Pancreas (tissue), 10 donors: ENCODE results near the gene COG3. TPM values are rescaled to one million over a fixed set of nuclear protein-coding genes. Genes with fewer than 3 reads are reported as not detected.

Experiments
- ATAC-seq, 4 donors: fragments of 200-7000 bp; cut with Tn5 transposase; one replicate each; pipeline versions ENCODE4 v1.8.0 to v1.9.1; 2020; ENCODE audit warnings: mild to moderate bottlenecking in 4 of 4, moderate library complexity in 4 of 4
- DNase-seq, 6 donors: peaks; one replicate each; pipeline ENCODE4 v3.0.0-alpha.2; 2020
- FAIRE-seq: peaks from 2 replicates; lab custom pipeline; 2012; peaks lifted over from hg19 to GRCh38; lab: Jason Lieb, UNC
- H3K27ac ChIP-seq, 4 donors: fragments of 200-600 bp; sonication (generic); 1 replicate in 3 of 4; 2 replicates in 1 of 4; pipeline versions ENCODE4 v1.5.0 to v1.8.0; 2020
- H3K27me3 ChIP-seq, 4 donors: fragments of 200-600 bp; one replicate each; pipeline ENCODE4 v1.8.0; 2021
- H3K36me3 ChIP-seq, 3 donors: fragments of 200-600 bp; sonication (generic) in 1 of 3; one replicate each; pipeline versions ENCODE4 v1.5.0 to v1.8.0; 2020 to 2021
- H3K4me1 ChIP-seq, 3 donors: fragments of 200-600 bp; one replicate each; pipeline ENCODE4 v1.8.0; 2021
- H3K4me3 ChIP-seq, 4 donors: fragments of 200-600 bp; sonication (generic) in 2 of 4; one replicate each; pipeline versions ENCODE4 v1.5.0 to v1.8.0; 2020 to 2021
- H3K9me3 ChIP-seq, 4 donors: fragments of 200-600 bp; one replicate each; pipeline ENCODE4 v1.8.0; 2021
- CTCF ChIP-seq, 4 donors: fragments of 200-600 bp; sonication (generic) in 3 of 4; IDR thresholded peaks; one replicate each; pipeline versions ENCODE4 v1.5.0 to v1.8.0; 2021; ENCODE audit warnings: antibody characterized with exemption in 4 of 4
- WGBS, 2 donors: extraction: QIAGEN DNeasy Blood & Tissue Kit; methylation state at CpG; one replicate each; pipeline ENCODE4 v1.1.7; 2013; 5-methylcytosine and 5-hydroxymethylcytosine counted together
- intact Hi-C, 3 donors: fragments of 100-400 bp; cut with DNase I; formaldehyde crosslinking; loops; one replicate each; pipeline versions ENCODE4 v1.11.1 to v1.14.2; 2022
- polyA plus RNA-seq, 2 donors: library from polyadenylated mRNA; stranded (reverse); fragments of 200-250 nt; gene quantifications; one replicate each; pipeline ENCODE4 v1.2.3, GENCODE V29; 2013
- total RNA-seq, 6 donors: library from RNA; stranded (reverse); fragmentation: NEBNext Ultra II Directional in 4 of 6; extraction: Animal tissue kit (Norgen Biotek cat#: 25700) in 4 of 6; gene quantifications; one replicate each; pipeline versions ENCODE4 v1.2.1 to v1.2.4, GENCODE V29; 2021 to 2023
- donor health status: healthy with polysubstance abuse.
- donor health status: DM: no; HTN: no; CAD: no; lungs with moderate emphysema.
- donor health status: DM: no; HTN: no; CAD: no.
- donor health status: control.
- donor health status: control.
- donor health status: Bipolar disorder and iron deficiency.
- donor health status: DM: yes; HTN: yes; CAD: no.
- donor health status: DM: no; HTN: no; CAD: no.
- donor health status: DM: no; HTN: no; CAD: no.
- donor health status: DM: yes; HTN: yes; CAD: no.

The COG3 gene
- total and polyA plus RNA-seq, 8 donors, result 15.0 to 19.9 (median 18.7) TPM

- no peaks in the 10 kb centered on the region for H3K36me3 ChIP-seq
- ATAC-seq (peak in 1 of 4 donors; percentile 25), DNase-seq (no peak), FAIRE-seq (no peak)
- H3K9me3 ChIP-seq, result no peaks in the 10 kb centered on the region
- H3K27ac ChIP-seq, result no peak overlapping the region
- no peak overlapping the region for H3K4me3 ChIP-seq
- no peaks in the 10 kb centered on the region for H3K4me1 ChIP-seq
- intact Hi-C loops, result no loop called here
- 44 to 49% methylated on average over 4 of the region's 4 CpGs for WGBS, 2 donors
- no peaks in the 10 kb centered on the region for H3K27me3 ChIP-seq
- TF ChIP-seq CTCF (IDR thresholded peaks at IDR 0.05), result no peak
These were observed 111.7 kb downstream of the COG3 start for GRCh38 chr13:45576466-45576865.

GRCh38 chr13:45582408-45583076 is 117.8 kb downstream of the COG3 start:
- ATAC-seq, result no peak

GRCh38 chr13:45584816-45585215 is 120.1 kb downstream of the COG3 start:
- Histone ChIP-seq H3K4me1 (peaks cover 0 to 5% (median 0%) of the 10 kb centered on the region in 3 donors), H3K4me3 (no peak overlapping the region), H3K27ac (no peak overlapping the region), H3K36me3 (no peaks in the 10 kb centered on the region), H3K9me3 (no peaks in the 10 kb centered on the region), H3K27me3 (no peaks in the 10 kb centered on the region)
- no peak for TF ChIP-seq CTCF (IDR thresholded peaks at IDR 0.05)
- intact Hi-C loops, result no loop called here
- no peak for DNase-seq
- WGBS, 2 donors, result 79 to 83% methylated on average over 6 of the region's 6 CpGs
- no peak for ATAC-seq
- no peak for FAIRE-seq

More at GRCh38 chr13:45582408-45583076, 117.8 kb downstream of the COG3 start:
- H3K9me3 ChIP-seq, result no peaks in the 10 kb centered on the region
- DNase-seq (no peak), FAIRE-seq (no peak)
- no peaks in the 10 kb centered on the region for H3K27me3 ChIP-seq
- WGBS, 2 donors, result 24 to 25% methylated on average over 3 of the region's 3 CpGs
- H3K27ac ChIP-seq, result no peak overlapping the region
- intact Hi-C loops, result no loop called here
- H3K4me1 ChIP-seq, result peaks cover 0 to 5% (median 0%) of the 10 kb centered on the region in 3 donors
- no peaks in the 10 kb centered on the region for H3K36me3 ChIP-seq
- no peak overlapping the region for H3K4me3 ChIP-seq
- no peak for TF ChIP-seq CTCF (IDR thresholded peaks at IDR 0.05)

Other genes starting within 250 kb of the COG3 start
- 1,000 to 10,000 TPM; 2,995 to 3,873 (median 3,563) TPM for gene TPT1, start 123.8 kb upstream of the COG3 start, total RNA-seq
- gene TPT1, start 123.8 kb upstream of the COG3 start, polyA plus RNA-seq, result 1,000 to 10,000 TPM; 3,587 to 4,358 TPM
- 10 to 100 TPM in 2 of 6 donors, 1 to 10 TPM in 4; 4.5 to 12.3 (median 8.3) TPM for gene SLC25A30, start 46.6 kb upstream of the COG3 start, total RNA-seq
- 1 to 10 TPM; 3.8 to 7.5 TPM for gene SLC25A30, start 46.6 kb upstream of the COG3 start, polyA plus RNA-seq
- not detected for gene ERICH6B, start 150.8 kb downstream of the COG3 start, total RNA-seq
- gene ERICH6B, start 150.8 kb downstream of the COG3 start, polyA plus RNA-seq, result not detected
- gene CBY2, start 237.4 kb downstream of the COG3 start, total RNA-seq, result not detected
- not detected for gene CBY2, start 237.4 kb downstream of the COG3 start, polyA plus RNA-seq